Ureter (tissue), 1 donor: ENCODE data around the gene CBX2. TPM values are rescaled to one million over a fixed set of nuclear protein-coding genes. Genes with fewer than 3 reads are reported as not detected.

Experiments used
- total RNA-seq: library from RNA; stranded (reverse); gene quantifications from one replicate; pipeline ENCODE4 v1.2.4, GENCODE V29; 2023
- donor health status: DM: yes; HTN: yes; CAD: no.

Gene CBX2
- total RNA-seq, 1 donor from 2014 or later = 3.8 TPM

Other genes with a start within 250 kb of the CBX2 start
- gene RBFOX3, start 167.1 kb upstream of the CBX2 start, total RNA-seq = 2.4 TPM
- 0.18 TPM for gene ENPP7, start 47.2 kb upstream of the CBX2 start, total RNA-seq
- 6.5 TPM for gene CBX8, start 18.9 kb downstream of the CBX2 start, total RNA-seq
- 36.7 TPM for gene CBX4, start 61.3 kb downstream of the CBX2 start, total RNA-seq